Epidermal melanocyte (primary cell): ENCODE results near the gene DSE.

ENCODE experiments used
- DNase-seq: peaks from one replicate; pipeline ENCODE4 v3.0.0; 2011; ENCODE audit warnings: low spot score; ENCODE audit not compliant: insufficient read length

Gene DSE

GRCh38 chr6:116409756-116410155, 39.0 kb downstream of the DSE start:
- no peak for DNase-seq

- DNase-seq, result no peak
These were observed 40.5 kb downstream of the DSE start for GRCh38 chr6:116411284-116411623.

DNA sequence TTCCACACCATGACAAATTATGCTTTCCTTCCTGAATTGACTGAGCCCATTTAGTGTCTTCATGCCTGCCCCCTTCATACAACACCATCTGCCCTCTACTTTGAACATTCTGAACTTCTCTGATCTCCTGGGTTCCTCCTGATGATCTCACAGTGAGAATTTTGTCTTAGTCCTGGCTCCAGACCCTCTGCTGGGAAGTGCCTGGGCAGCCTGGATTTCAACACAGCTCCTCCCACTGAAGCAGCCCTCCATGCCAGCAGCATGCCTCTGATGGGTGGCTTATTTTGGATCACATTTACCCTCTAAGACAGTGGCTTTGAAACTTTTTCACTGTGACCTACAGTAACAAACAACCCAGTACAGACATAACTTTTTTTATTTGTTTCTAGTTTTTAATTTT, 41.5 kb downstream of the DSE start:
- DNase-seq, result no peak

GRCh38 chr6:116413357-116413756, 42.6 kb downstream of the DSE start:
- DNase-seq, result no peak

- no peak for DNase-seq
These were observed 46.9 kb downstream of the DSE start for GRCh38 chr6:116417661-116418060.

DNA sequence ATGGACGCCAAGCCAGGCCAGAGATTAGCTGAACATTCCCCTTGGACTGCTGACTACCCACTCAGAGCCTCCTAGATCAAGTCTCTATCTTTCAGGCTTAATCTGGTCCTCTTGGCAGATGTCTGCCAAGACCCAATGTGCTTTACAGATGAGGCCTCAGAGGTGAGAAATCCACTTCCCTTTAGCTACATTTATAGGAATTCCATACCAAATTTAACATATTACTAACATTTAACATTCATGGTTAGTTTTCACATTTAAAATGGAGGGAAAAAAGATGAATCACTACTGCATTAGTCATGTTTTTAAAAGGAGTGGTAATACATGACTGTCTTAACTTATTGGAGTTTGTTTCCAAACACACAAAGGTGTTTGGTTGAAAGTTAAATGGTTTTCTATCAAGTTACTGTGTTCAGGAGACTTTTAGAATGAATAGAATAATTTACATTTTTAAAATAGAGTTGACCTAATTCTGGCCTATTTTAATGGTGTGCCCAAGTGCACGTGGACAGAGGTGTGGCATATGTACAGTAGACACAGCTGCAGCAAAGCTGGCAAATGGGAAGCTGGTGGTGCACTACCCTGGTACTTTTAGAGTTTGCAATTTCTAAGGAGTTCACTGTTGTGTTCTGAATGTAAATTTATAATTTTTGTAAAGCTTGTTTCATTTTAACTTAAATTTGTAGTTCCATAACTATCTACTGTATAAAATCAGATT, 48.5 kb downstream of the DSE start:
- no peak for DNase-seq

- no peak for DNase-seq
These were observed 49.6 kb downstream of the DSE start for GRCh38 chr6:116420341-116420740.

DNA sequence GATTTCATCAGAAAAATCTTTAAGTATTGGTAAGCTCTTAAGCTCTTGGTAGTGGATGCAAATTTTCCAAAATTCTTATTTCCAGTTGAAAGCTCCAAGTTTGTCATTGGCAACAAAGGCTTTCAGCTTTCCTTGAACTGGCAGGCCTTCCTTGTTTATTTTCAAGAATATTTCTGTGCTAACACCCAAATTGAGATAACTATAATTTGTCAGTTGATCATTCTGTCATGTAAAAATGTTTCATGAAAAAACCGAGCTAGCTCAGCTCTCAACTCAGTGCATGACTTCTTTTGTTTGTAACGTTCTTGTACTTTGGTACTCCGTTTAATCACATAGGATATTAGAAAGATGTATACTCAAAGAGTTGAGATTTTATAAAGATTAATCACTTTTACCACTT, 51.5 kb downstream of the DSE start:
- no peak for DNase-seq

GRCh38 chr6:116424001-116424400, 53.3 kb downstream of the DSE start:
- DNase-seq, result no peak

DNA sequence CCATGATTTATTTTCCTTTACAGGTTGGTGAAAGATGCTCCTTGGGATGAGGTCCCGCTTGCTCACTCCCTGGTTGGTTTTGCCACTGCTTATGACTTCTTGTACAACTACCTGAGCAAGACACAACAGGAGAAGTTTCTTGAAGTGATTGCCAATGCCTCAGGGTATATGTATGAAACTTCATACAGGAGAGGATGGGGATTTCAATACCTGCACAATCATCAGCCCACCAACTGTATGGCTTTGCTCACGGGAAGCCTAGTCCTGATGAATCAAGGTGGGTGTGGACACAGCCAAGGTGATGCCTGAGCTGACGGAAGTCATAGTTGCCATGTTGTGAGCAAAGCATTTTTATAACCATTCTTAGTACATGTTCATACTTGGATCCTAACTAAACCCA, 55.8 kb downstream of the DSE start:
- DNase-seq, result no peak

GRCh38 chr6:116429111-116429510, 58.4 kb downstream of the DSE start:
- no peak for DNase-seq

DNA sequence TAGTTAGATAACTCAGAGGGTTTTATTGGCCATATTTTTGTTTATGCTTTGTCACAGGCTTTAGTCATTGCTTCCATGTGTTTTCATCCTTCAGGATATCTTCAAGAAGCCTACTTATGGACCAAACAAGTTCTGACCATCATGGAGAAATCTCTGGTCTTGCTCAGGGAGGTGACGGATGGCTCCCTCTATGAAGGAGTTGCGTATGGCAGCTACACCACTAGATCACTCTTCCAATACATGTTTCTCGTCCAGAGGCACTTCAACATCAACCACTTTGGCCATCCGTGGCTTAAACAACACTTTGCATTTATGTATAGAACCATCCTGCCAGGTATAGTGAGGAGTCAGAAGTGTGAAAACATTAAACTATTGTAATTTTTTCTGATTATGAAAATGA, 60.1 kb downstream of the DSE start:
- DNase-seq, result no peak

DNA sequence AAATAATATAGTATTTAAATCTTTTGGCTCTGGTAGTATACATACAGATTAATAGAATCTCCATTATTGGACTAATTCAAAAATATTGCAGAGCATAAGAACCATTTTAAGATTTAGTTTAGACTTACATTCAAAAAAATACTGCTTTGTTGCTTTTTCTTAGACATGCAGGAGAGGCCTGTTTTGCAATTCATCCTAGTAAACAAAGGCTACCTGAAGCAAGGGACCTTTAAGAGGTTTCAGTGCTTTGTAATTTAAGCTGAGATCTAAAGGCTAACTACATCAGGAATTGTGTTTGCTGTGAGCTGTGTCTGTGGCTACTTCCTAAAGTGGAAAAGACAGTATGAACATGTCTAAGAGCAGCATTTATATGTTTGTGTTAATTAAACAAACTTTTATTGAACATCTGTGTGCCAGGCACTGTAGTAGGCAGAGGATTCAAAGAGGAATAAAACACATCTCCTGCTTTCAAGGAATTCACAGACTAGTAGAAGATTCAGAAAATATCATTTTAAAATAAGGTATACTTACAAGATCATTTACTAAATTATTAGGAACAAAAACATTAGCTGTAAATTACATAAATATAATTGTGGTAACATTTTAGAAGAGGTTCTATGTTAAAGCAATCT, 61.3 kb downstream of the DSE start:
- DNase-seq, result no peak

DNA sequence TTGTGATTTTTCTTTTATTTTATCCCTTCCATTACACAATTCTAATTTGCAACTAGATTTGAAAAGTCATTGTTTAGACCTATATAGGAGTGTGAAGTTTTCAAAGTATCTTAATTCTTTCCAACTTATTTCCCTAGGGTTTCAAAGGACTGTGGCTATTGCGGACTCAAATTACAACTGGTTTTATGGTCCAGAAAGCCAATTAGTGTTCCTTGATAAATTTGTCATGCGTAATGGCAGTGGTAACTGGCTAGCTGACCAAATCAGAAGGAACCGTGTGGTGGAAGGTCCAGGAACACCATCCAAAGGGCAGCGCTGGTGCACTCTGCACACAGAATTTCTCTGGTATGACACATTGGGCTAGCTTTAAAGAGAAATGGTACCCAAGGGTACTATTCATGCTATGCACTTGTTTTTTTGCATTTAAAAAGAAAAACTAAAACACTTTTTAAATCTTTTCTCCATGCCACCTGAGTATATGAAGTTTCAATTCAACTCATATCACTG, 62.5 kb downstream of the DSE start:
- no peak for DNase-seq

DNA sequence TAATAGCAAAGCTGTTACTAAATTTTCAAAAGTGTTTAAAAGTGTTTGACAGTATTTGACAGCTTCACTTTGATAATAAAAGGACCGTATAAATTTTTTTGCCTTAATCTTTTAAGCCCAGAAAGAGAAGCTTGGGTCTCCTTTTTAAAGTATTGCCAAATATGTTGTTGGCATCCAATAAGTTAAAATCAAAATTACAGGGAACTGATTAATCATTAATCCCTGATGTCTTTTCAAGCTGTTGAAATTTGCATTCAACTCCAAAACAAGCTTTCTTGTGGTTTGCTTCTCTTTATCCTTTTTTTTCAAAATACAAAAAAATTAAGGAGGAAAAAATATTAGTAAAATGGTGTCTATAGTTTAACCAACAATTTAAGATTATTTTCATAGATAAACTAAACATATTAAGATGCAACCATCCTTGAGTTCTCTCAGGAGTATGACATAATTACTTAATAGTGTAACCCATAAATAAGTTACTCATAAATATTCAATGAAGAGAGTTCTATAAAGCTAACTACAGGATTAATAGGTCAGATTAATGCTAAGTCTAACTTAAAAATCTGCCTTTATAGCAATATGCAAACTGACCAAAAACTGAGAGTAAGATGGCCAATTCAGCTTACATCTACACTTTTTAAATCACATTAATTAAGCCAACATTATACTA, 63.4 kb downstream of the DSE start:
- no peak for DNase-seq

DNA sequence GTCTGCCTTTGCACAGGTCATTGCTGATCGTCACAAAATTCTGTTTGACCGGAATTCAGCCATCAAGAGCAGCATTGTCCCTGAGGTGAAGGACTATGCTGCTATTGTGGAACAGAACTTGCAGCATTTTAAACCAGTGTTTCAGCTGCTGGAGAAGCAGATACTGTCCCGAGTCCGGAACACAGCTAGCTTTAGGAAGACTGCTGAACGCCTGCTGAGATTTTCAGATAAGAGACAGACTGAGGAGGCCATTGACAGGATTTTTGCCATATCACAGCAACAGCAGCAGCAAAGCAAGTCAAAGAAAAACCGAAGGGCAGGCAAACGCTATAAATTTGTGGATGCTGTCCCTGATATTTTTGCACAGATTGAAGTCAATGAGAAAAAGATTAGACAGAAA, 65.8 kb downstream of the DSE start:
- no peak for DNase-seq

GRCh38 chr6:116437656-116438055, 66.9 kb downstream of the DSE start:
- no peak for DNase-seq

DNA sequence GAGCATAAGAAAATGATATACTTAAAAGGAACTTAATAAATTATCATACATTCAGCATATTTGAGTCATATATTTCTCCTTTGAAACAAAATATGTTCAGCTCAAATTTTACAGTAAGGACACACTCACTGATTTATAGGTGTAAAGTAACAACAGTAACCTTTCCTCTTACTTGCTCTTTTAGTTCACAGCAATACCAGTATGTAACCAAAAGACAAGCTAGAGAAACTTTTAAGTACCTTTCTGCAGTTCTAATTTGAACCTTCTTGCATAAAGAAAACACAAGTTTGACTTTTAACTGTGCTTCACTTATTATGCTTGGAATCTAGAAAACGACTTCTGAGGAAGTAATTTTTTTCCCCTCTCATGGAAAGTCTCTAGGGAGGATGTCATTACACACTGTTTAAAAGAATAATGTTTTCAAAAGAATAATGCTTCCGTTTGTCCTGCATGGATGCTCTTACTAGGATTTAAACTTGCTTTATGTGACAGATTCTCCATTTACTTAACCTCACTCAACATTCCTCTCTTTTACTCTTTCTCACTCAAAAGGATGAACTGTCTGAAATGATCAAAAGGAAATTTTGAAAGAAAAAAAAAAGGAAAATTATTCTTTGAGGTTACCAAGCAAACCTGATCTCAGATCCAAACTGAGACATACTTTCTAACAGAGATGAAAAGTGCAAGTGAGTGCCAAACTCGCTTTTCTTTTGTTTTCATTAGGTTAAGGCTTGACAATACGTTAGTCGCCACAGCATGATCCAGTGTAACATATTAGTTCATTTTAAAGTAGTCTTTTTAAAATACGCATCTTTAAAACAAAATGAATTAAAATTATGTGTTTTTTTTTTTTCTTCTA, 68.1 kb downstream of the DSE start:
- DNase-seq, result no peak

DNA sequence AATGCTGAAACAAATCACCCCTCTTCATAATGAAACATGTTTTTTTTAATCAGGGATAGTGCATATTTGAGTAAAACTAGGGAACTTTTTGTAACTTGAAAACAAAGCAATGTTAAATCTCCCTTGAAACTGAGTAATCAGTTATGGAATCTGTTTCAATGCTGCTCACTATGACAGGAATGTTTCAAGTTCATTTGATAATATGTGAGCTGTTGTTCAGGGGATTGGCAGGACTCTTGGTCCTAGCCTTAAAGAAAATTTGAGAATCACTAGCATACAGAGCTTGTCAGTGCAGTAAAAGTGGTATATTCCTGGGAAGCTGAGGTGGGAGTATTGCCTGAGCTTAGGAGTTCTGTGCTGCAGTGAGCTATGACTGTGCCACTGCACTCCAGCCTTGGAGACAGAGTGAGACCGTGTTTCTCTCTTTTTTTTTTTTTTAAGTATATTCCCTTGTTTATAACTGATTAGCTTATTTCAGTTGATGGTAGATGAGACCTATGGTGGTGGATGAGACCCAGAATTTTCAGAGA, 68.8 kb downstream of the DSE start:
- DNase-seq, result no peak

DNA sequence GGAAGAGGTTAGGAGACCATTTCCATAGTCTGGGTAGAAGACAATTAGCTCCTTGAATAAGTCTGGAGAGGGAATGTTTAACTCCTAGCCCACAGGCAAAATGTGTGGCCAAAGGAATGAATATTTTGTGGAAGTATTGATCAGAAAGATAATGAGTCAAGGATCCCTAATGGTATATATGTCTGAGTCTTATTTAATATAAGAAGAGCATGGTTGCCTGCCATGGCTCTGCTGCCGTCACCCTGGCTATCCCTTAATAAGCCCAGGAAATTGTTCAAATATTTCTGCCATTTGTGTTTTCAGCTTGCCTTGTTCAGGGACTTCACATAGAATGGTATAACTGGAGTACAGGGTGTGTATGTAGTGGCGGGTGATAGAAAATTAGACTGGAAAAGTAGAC, 72.4 kb downstream of the DSE start:
- DNase-seq, result no peak

DNA sequence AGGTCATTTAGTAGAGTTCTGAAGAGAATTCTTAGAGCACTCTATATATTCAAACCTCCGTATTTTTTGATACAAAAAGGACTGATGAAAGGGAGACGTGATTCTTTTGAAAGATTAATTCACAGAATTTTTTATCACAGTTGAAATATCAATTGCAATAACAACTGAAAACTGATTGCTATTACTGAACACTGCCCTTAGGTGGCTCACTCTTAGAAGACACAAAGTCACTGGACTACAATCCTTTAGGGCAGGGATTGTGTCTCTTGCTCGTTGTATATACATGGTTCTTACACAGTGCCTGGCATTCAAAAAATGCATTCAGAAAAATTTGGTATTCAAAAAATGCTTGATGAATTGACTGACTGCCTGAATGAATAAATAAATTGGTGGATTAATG, 73.3 kb downstream of the DSE start:
- no peak for DNase-seq

GRCh38 chr6:116444575-116444974, 73.8 kb downstream of the DSE start:
- no peak for DNase-seq
